GM19463 (cell line): ENCODE data around the gene MGRN1.
"Not testable (repeated sequence)": the region's sequence is repeated elsewhere in the genome, so short reads cannot be mapped to it uniquely, and the experiment has no call there.

Experiments
- ATAC-seq: cut with Tn5 transposase; IDR thresholded peaks from one replicate; pipeline ENCODE4 v1.9.1; 2021; ENCODE audit warnings: mild to moderate bottlenecking, moderate library complexity; ENCODE audit not compliant: unreplicated experiment

Gene MGRN1

GRCh38 chr16:4723071-4723767 is 98.6 kb downstream of the MGRN1 start:
- no peak for ATAC-seq

DNA sequence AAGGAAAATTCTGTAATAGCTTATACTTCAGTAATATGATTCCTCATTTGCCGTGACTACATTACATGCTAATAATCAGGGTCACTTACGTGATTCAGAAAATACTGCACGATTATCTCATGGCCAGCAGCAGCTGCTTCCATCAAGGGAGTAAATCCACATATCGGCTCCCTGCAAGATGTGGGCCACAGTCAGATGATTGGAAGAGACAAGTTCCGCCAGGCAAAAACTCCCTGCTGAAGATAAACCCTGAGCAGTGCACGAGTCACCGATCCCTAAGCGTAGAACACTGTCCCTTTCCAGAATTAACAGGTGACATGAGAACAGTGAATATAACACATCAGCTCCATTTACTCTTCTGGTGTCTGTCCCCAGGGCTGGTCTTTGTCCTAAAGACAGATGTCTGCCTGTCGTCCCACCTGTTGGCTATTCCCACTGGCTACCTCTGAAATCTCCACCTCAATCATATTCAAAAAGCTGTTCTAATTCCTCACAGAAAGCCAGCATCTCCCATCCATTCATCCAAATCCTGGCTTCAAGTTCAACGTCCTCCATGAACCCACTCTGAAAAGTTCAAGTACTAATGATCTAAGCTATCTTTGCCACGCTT is 100.1 kb downstream of the MGRN1 start:
- ATAC-seq: no peak

GRCh38 chr16:4726616-4727015 is 102.0 kb downstream of the MGRN1 start:
- ATAC-seq: no peak

DNA sequence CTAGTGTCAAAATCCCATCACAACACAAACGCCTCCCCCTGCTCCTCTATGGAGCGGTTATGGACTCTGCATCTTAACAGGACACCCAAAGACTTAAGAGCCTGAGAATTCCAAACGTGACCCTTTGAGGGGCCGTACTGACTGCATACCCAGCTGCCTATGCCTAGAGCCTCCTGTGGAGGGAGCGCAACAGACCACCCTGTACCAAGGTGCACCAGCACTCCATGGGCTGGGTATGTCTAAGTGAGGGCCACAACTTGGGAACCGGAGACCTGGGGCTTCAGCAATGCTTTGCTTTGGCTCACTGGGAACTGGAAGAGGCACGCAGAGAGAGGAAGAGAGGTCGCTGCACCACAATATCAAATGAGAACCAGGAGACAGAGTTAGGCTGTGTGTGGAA is 104.0 kb downstream of the MGRN1 start:
- ATAC-seq: no peak

DNA sequence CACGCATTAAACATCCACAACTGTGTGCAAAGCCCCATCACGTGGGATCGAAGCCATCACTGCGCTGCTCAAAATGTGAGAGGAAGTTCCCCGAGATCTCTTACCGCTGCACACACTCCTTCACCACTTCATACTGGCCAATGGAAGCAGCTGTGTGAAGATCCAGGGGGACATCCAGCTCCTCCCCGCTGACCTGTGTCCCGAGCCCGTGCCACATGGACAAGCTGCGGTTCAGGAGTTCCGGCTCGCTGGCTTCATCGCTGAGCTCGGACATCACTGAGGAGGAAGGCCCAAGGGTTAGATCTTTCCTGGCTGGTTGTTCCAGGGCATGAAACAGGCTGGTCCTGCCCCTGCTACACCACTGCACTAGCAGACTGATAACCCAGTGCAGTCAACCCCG is 105.2 kb downstream of the MGRN1 start:
- ATAC-seq: no peak

GRCh38 chr16:4733211-4733742 is 108.7 kb downstream of the MGRN1 start:
- ATAC-seq: no peak

GRCh38 chr16:4733747-4734062 is 109.1 kb downstream of the MGRN1 start:
- no peak for ATAC-seq

- peak; percentile 70 for ATAC-seq
These were observed 109.6 kb downstream of the MGRN1 start, which contains the start of the genes ANKS3 and DNAAF8 for GRCh38 chr16:4734063-4734729. TSS of gene ANKS3 (minus strand) at chr16:4734271. CDS start at chr16:4730149, 4,122 bp downstream. TSS of gene DNAAF8 (plus strand) at chr16:4734537. CDS start at chr16:4736515, 1,978 bp downstream.

GRCh38 chr16:4734730-4735535 is 110.3 kb downstream of the MGRN1 start:
- ATAC-seq: peak; percentile 57

GRCh38 chr16:4736546-4736945 is 111.9 kb downstream of the MGRN1 start:
- ATAC-seq: no peak

GRCh38 chr16:4737545-4737944 is 112.9 kb downstream of the MGRN1 start:
- no peak for ATAC-seq

GRCh38 chr16:4738370-4738769 is 113.7 kb downstream of the MGRN1 start:
- not testable (repeated sequence) for ATAC-seq
